ENCODE measurements around the gene BACH2.
"Not testable (repeated sequence)": the region's sequence is repeated elsewhere in the genome, so short reads cannot be mapped to it uniquely, and the experiment has no call there.

The BACH2 gene

DNA sequence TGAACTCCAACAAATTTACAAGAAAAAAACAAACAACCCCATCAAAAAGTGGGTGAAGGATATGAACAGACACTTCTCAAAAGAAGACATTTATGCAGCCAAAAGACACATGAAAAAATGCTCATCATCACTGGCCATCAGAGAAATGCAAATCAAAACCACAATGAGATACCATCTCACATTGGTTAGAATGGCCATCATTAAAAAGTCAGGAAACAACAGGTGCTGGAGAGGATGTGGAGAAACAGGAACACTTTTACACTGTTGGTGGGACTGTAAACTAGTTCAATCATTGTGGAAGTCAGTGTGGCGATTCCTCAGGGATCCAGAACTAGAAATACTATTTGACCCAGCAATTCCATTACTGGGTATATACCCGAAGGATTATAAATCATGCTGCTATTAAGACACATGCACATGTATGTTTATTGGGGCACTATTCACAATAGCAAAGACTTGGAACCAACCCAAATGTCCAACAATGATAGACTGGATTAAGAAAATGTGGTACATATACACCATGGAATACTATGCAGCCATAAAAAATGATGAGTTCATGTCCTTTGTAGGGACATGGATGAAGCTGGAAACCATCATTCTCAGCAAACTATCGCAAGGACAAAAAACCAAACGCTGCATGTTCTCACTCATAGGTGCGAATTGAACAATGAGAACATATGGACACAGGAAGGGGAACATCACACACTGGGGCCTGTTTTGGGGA lies 264.0 kb downstream of the BACH2 start:
- not testable (repeated sequence) for DNase-seq (ENCODE audit: low read depth in 2 of 2)

DNA sequence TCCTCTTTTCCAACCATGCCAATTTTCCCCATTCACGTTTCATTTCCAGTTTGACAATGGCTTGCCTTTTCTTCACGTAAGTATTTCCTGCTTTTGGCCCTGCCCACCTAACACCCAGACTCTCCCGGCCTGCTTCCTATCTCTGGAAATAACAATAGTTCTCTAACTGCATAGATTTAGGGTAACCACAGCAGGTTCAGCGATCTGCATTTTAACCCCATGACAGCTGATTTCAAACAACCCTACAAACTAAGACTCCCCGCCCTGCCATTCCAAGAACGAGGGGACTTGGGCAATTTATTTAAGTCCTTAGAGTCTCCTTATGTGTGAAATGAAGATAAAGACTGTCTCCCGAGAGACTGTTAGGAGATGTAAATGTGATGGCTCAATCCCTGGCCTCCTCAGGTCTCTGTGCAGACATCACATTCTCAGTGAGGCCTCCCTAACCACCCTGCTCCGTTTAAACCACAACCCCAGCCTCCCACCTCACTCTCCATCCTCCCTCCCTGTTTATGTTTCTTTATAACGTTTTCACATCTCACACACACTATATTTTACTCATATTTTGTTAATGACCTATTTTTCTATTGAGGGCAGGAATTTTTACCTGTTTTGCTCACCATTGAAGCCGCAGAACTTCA lies 267.5 kb downstream of the BACH2 start:
- DNase-seq (ENCODE audit: low read depth in 2 of 2), result no peak

DNA sequence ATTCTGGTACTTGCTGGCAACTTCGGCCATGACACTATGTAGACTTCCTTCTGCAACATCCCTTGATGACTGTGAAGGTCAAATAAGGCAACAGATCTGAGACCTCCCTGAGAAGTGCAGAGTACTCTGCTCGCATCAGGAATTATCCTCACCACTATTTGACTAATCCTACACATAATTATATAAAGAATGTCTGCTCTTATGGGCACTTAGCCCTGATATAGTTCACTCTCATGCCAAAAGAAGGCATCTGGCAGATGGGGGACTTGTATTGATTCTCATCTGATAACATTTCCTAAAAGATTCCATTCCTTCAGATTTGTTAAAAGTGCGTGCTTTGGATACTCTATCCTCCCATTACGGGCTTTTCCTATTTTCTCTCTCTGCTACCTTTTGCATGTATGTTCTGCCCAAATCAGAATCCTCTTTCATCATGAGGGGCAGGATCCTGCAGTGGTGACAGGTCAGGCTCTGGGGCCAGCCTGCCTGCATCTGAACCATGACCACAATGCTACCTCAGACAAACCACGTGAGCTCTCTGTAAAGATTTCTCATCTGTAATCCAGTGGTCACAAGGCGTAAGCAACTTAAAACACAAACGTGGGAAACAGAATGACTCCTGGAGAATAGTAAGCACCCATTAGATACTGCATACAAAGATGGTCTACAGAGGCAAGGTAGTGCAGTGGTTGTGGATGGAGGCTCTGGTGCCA lies 268.4 kb downstream of the BACH2 start:
- no peak for DNase-seq (ENCODE audit: low read depth in 2 of 2)

DNA sequence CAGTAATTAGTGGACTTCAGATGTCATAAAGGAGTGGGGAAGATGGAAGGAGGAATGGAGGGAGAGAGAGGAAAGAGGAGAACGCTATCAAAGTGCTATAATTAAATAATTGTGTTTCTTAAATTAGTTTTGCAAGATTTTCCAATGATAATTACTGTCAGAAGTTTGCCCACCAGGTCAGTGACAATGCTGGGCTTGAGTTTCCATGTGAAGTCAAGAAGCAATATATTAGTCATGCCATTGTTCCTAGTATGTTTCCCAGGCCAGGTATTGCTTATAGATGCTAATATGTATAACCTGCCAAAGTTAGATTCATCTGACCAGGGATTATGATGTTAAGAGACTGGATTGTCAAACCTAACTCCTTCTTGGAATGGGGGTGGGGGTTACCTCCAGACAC lies 270.4 kb downstream of the BACH2 start:
- no peak for DNase-seq (ENCODE audit: low read depth in 2 of 2)

DNA sequence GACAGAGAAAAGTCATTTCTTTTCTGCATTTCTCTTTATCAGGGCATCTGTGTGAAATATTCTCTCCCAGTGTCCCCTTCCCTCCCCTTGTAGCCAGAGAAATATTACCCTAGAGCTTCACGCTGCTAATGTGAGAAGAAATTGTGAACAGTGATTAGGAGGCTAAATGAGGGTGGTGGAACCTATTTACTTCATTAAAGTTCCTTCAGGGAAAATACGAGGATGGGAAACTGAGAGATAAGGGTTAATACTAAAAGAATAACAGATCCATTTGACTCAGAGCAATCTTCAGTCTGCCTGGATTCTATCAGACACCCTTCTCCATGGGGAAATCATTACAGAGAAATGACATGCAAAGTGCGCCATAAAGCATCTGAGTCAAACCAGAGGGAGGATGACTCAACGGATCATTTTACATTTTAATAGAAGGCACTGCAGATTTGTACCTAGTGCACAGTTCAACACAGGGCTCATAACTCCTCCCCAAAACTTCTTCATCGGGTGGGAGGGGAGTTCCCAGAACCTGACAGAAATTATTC lies 271.1 kb downstream of the BACH2 start:
- DNase-seq (ENCODE audit: low read depth in 2 of 2), result peak; percentile 25 to 48

DNA sequence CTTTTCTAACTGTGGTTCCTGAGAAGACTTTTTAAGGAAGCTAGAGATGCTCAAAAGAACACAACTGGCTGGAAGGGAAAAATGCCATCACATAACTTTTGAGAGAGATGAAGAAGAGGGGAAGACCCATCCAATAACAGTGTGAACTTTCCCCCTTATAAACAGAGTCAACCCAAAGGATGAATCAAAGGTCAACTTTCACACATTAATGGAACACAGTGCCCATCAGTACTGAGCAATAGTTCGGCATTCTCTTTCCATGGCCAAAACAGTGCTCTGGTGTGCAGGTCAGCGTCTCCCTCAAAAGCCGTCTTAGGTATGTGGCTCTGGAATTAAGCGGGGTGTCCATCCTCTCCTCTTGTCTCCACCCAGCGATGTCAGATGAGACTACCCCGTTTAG lies 272.0 kb downstream of the BACH2 start:
- no peak for DNase-seq (ENCODE audit: low read depth in 2 of 2)

DNA sequence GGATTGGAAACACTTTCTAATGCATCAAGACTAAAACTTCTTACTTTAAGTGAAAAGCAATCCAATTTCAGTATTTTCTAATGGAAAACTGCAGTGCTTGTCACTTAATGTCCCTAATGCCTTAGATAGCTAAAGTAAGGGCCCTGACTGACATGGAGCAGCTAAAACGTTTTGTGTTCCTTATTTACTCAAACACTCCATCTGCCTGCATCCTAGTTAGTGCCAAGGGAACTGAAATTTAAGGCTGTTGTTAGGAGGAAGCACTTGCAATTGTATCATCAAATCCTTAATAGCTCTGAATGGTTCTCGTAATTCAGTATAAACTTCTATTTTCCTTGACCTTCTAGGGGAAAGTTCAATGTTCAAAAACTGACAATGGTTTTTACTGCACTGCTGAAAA lies 274.9 kb downstream of the BACH2 start:
- DNase-seq (ENCODE audit: low read depth in 2 of 2), result no peak

DNA sequence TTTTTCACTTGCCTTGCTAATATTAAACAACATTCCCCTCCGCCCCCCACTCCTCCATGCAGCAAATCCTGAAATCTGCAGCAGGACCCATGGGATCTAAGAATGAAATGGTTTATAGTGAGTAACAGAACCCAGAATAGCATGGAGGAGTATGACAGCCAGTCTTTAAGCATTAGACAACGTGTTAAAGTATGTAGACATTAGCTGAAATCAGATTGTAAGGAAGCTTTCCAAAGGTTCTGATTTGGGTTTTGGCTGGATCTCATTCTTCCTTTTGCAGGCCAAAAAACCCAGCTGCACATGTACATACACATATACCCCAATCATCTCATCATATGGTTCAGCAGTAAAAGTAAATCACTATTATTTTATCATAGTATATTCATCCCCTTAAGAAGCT lies 275.9 kb downstream of the BACH2 start:
- DNase-seq (ENCODE audit: low read depth in 2 of 2), result no peak

DNA sequence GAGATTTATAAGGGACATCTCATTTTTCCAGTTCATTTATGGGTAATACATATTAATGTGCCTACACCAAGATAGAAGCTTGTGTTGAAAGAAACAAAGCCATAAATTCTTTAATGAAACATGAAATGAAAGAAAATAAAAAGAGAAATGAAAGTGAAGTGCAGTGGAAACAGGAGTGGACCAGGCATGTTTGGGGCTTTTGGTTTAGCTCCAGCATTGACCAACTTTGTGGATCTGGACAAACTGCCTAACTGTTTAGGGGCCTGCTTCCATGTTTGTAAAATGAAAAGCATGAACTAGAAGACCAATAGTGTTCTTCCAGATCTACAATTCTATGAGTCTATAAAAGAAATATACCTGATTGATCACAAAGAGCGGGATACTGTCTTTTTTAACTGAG lies 277.4 kb downstream of the BACH2 start:
- no peak for DNase-seq (ENCODE audit: low read depth in 2 of 2)

DNA sequence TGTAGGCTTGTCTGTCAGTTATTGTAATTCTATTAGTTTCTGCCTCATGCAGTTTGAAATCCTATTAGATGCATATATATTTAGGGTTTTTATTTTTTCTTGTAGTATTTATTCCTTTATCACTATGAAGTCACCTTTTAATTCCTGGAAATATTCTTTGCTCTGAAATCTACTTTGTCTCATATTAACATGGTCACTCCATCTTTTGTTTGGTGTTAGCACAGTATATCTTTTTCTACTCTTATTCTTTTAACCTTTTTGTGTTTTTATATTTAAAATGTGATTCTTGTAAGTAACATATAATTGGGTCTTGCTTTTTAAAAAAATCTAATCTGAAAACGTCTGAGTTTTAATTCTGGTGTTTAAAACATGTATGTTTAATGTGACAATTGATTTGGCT lies 280.8 kb downstream of the BACH2 start:
- no peak for DNase-seq (ENCODE audit: low read depth in 2 of 2)

DNA sequence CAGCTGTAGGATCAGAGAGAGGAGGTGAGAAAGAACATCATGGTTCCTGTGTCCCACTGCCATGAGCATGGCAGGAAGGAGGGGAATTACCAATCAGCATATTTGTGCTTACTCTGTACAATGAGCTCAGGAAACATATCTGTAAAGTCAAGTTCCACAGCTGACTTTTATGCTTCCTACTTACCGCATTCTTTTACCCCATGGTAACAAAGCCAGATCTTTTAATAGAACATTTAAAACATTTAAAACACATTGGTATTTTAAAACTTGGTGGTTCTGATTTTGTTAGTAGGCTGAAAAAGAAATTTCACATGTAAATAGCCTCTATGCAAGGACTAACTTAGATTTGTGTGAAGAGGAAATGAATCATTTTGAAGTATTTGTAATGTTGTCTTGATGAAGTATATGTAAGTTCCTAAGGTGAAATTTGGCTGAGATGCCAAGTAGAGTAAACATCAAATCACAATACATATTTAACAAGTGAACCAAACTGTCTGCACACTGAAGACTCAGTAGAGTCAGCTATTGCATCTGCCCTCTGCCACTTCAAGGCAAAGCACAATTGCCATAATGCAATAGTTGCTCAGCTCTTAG lies 287.6 kb downstream of the BACH2 start:
- no peak for DNase-seq (ENCODE audit: low read depth in 2 of 2)

DNA sequence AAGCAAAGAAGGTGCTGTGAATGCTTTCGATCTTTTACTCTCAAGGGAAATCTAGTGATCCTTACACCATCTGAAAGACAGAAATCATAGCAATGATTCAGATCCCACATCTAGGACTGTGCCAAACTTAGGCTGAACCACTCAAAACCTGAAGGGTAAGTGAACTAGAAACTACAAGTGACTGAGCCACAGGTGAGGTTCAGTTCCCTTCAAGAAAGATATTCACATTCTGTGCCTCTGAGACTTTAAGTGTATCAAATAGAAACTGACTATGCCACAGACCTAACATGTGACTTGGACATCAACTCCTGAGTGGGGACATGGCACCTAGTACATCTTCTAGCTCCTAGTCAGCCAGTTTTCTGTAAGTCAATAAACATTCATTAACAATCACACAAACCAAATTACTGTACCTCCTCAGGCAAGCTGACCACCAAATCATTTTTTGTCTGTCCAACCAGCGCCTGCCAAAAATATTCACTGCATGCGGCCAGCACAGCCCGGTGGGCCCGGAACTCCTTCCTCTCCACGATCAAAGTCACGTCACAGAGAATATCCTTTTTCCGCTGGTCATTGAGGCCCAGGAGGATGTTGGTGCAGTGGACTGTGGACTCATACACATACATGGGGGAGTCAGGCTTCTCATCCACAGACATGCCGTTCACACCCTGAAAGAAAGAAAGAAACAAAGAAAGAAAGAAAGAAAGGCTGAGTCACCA lies 288.3 kb downstream of the BACH2 start:
- DNase-seq (ENCODE audit: low read depth in 2 of 2), result no peak

DNA sequence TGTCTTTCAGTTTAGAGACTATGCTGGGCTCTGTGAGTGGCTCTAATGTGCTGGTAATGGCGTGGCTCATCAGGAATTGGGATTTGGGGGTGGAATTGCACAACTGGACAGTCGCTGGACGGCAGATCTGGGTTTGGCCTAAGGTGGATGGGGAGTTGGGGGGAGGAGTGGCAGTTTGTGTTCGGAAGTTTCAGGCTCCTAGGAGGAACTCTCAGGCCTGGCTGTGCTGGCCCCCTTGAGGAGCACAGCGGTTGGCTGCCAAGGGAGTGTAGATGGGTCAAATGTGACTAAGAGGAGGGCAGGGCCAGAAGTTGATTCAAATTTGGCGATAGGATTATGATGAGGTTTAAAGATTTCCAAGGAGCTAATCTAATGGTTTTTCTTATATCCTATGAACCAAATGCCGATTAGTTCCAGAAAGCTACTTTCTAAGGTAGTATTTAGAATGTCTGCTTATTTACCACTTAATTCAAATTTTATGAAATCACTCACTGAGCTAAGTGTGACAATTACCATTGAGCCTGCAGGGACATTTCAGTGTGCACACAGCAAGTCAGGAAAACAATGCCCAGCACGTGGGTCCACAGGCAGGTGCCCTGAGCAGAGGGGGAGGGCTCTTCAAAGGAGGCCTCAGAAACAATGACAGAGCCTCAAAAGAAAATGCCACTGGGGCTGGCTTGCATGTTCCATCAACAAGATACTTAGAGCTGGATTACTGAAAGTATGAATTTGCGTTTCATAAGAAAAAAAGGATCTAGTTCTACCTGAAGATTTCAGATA lies 291.4 kb downstream of the BACH2 start:
- DNase-seq (ENCODE audit: low read depth in 2 of 2), result no peak

DNA sequence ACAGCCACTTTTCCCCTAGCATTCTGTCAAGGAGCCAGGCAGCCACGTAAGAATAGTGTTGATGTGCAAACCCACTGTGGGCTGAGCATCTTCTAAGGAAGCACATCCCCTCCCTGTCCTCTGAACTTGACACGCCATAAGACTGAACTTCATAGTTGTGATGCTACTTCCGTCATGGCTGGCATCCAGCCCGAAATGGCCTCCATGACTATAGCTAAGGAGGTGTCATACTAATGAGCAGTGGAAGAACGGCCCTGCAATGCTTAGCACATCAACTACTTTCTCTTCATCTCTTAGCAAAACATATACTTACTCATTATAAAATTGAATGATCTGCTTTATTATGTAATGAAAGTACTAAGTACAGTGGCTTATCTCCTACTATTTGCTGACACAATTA lies 292.1 kb downstream of the BACH2 start:
- no peak for DNase-seq (ENCODE audit: low read depth in 2 of 2)

DNA sequence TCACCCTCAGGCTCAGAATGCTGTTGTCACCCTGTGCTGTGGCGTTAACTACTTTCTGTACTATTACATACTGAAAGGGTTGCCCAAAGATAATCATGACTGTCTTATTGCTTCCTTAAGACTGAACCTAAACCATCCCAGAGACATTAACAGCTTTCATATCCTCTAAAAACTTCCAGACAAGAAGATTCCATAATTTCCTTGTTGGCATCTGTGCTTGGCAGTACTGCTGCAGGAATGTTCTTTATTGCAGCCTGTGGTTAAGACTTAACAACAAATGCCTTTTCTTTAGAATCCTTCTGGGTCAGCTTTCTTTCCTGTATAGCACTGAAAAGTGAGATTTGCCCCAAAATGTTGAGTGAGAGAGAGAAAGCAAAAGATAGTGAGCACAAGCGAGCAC lies 292.7 kb downstream of the BACH2 start:
- no peak for DNase-seq (ENCODE audit: low read depth in 2 of 2)

DNA sequence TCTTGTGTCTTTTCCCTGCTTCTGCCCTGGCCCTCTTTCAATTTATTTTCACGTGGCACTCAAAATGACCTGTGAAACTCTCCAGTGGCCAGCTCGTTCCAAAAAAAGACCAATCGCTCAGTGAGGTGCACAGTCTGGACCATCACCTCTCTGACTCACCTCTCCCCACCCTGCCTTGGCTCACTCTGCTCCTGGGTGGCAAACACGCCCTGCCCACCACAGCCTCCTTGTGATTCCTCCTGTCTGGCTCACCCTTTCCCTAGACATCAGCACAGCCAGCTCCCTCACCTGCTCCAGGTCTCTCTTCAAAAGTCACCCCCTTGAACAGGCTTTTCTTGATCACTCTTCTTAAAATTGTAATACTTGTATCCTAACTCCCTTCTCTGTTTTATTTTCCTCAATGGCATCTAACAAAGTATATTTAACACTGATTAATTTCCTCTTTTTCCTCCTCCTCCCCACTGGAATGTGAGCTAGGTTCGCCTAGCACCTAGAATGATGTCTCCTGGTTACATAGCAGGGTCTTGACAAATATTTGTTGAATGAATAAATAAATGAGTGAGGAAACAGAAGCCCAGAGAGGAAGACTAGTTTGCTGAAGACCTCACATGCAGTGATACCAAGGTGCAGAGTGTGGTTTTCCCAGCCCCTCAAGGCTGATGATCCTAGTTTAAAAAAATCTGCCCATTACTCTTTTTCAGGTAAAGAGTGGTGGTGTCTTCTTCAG lies 293.4 kb downstream of the BACH2 start:
- no peak for DNase-seq (ENCODE audit: low read depth in 2 of 2)

DNA sequence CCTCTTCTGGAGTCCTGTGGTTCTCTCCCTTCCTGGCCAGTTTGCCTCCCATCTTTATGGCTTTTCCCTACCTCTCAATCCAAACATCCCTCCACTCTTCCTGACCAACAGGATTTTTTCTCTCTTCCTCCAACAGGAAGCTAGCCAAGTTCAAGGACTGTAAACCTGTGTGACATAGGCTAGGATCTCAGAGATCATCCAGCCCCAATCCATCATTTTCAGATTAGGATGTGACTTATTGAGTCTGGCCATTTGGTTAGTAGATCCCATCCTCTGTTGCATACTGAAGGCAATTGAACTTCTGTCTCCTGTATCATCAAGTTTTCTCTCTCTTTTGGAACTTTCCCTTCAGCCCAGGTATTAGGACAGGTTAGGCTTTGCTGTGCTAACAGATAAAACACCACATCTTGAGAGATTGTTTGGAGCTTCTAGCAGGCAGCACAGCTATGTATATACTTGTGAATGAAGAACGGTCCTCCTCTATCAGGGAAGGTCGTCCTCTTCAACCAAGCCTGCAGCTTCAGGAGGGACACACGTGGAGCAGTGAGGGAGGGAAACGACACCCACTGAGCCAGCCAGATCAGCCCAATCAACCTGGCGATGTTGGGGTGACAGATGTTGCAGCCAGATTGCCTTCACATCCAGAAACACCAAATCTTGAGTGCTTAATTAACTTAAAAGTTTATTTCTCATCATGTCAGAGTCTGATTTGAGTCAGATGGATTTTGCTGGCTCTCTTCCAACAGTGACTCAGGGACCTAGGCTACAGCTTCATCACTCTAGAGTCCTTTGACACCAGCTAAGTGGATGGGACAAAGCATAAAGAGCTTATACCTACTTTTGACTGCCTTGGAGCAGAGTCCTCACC lies 295.5 kb downstream of the BACH2 start:
- DNase-seq (ENCODE audit: low read depth in 2 of 2), result no peak

DNA sequence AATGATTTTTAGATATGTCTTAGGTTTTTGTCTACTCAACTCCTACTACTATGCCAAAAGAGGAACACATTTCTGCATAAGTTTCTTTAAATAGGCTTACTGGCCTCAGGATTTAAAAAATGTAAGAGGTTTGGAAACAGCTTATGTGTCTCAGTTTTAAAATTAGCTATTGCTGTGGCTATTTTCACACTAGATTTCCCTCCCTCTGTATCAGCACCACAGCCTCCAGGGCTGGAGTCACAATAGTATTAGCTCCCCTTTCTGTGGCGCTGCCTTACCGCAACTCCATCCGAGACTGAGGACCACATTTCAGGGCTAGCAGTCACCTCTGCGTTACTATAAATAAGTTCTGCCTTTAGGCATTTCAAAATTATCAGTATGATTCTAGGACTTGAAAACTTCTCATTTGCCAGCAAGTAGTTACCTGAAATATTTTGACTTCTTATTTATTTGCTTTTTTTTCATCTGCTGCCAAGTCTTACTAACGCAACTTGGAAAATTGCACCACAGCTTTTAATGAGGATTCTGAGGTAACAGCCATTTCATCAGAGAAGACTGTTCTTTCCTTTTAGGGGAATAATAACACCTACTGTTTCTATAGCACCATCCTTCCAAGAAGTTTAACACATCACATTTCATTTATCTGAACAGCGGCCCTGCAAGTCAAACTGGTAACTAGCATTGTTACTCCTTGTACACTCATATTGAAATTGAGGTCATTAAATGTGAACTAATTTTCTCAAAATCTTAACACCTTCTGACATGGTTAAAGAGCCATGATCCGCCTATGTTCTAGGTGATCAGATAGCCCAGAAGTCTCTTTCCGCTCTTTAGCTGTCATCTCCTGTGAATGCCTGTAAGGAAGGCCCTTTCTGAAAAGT lies 296.5 kb downstream of the BACH2 start:
- DNase-seq (ENCODE audit: low read depth in 2 of 2), result no peak
